ENCODE results near the gene NPHP4. TPM values are rescaled to one million over a fixed set of nuclear protein-coding genes. Genes with fewer than 3 reads are reported as not detected.

NPHP4 gene
- total RNA-seq, 2 donors from 2014 or later = 6.9 to 7.7 TPM

DNA sequence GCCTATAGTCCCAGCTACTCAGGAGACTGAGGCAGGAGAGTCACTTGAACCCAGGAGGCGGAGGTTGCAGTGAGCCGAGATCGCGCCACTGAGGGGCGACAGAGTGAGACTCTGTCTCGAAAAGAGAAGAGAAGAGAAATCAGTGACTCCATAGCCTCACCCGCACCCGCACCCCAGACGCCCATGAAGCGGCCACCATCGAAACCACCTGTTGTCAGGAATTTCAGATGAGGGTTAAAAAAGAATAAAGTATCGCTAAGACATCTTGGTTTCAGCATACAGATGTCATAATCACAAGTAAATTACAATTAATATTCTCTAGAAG is 47.4 kb downstream of the NPHP4 start:
- intact Hi-C loops (cut with DNase I) = no loop called here
- DNase-seq (ENCODE audit: low spot score) = no peak

DNA sequence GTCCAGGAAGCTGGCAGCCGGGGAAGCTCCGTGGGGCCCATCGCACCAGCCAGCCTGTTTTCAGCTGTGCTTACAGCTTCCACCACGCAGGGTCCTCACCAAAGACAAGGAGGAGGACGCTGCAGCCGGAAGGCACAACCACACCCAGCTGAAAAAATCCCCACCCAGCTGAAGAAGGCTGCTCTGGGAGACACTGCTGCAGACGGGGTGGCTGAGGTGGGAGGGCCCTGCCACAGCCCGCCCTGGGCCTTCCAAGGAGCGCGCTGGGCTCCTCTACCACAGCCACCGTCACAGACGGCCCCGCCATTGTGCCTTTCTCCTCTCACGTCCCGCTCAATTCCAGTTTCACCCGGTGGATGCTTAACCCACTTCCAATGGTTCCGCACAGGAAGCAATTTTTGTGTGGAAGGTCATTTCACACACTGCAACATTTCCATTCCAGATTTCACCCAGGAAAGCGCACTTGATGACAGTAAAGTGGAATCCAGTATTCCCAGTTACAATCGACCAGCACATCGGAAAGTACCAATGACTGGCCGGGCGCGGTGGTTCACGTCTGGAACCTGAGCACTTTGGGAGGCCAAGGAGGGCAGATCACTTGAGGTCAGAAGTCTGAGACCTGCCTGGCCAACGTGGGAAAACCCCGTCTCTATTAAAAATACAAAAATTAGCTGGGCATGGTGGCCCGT is 47.9 kb downstream of the NPHP4 start:
- no peak for DNase-seq (ENCODE audit: low spot score)
- intact Hi-C loops (cut with DNase I) = no loop called here

DNA sequence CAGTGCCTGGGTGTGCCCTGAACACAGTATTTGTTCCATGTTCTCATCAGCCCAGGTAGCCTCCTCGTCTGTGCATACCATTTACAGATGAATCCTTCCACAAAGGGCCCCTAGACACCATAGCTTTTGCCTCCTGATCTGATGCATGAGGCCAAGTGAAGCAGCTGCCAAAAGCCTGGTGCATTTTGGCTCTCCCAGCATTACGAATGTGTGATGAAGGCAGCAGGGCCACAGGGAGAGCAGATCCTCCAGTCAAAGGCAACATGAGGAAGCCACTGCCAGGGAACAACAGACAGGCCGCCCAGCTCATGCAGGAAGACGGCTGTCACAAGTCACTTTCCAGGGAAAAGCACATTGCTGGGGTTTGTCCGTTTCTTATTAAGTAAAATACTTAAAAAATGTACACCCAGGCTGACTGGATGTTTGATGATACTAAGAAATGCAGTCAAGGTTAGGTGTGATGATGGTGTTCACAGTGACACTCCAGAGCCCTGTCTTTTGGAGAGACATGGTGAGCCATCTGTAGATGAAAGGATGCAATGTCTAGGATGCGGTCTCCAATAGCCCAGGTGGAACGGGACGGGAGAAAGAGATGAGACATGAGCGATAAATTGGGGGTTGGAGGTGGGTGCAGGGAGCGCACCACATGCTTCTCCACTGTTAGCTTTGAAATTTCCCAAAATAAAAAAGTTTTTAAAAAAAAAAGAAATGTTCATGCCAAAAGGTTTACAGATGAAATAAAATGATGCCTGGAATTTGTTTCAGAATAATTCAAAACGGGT is 48.7 kb downstream of the NPHP4 start:
- intact Hi-C loops (cut with DNase I) = no loop called here

DNA sequence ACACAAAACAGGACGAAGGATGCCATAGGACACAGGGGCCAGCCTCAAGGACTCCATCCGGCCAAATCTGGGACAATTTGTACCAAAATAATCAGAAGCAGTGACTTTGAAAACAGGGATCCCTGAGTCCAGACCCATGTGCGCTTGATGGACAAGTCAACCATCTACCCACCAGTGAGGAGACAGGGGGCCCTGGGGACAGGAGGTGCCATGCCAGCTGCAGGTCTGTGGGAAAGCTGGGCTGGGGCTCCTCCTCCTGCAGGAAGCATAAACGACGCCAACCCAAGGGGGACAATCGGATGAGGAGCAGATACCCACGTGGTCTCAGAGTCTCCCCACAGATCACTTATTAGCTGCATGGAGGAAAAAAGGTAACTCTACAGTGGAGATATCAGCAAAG is 50.6 kb downstream of the NPHP4 start:
- intact Hi-C loops (cut with DNase I) = no loop called here
- no peak for DNase-seq (ENCODE audit: low spot score)

More for the DNA sequence above, 48.7 kb downstream of the NPHP4 start:
- DNase-seq (ENCODE audit: low spot score) = no peak

DNA sequence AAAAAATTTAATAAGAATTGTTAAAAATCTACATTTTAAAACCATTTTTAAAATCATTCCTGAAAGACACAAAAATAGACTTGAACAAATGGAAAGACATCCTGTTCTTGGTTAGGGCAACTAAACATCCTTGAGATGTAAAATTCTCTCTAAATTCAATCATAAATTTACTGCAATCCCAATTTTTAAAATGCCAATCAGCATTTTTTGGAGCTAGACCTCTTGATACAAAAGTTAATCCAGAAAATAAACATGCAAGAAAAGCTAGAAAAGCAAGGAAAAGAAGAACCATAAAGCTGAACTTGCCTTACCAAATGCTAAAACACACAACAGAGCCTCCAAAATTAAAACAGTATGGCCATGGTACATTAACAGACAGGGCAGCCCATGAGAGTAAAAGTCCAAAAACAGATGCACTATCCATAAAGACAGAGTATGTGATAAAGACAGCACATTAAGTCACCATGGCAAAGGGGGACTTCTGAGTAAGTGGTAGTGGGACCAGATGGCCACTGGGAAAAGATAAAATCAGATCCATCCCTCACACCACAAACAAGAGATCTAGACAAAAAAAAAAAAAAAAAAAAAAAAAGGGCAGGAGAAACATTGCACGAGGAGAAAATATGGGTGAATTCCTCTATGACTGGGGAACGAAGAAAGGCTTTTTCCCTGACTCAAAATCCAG is 51.4 kb downstream of the NPHP4 start:
- intact Hi-C loops (cut with DNase I) = no loop called here

DNA sequence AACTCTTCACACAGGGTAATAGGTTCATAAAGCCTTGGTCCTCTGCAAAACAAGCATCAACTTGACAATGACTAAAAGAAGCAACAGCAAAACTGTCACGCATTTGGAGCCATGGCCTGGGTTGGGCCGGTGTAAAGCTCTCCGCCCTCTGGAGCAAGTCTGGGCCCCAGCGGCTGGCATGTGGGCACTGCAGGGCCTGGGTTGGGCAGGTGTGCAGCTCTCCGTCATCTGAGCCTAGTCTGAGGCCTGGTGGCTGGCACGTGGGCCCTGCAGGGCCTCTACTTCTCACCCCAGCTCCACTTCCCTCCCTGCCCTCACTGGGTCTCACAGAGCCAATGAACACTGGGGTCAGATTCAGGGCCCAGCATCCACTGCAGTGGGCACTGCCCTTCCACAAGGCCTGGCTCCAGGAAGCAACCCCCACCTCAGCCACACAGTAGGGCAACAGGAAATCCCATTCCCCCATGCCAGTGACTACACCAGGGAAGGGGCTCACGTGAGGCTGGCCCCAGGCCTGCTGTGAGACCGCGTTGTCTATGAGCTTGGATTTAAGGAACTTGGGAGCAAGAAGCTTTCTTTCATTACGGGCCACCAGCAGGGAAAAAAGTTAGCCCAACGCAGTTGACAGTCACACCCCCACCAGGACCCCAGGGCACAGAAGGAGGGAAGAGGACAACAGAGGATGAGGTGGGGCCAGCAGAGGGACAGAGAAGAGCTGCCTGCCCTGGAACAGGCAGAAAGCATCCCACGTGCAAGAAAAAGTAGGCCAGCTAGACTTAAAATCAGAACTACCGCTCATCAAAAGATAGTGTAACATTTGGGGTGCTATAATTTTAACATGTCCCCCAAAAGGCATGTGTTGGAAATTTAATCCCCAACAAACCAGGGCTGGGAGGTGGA is 52.7 kb downstream of the NPHP4 start:
- no peak for DNase-seq (ENCODE audit: low spot score)
- intact Hi-C loops (cut with DNase I) = no loop called here

More for the DNA sequence above, 51.4 kb downstream of the NPHP4 start:
- DNase-seq (ENCODE audit: low spot score) = no peak

DNA sequence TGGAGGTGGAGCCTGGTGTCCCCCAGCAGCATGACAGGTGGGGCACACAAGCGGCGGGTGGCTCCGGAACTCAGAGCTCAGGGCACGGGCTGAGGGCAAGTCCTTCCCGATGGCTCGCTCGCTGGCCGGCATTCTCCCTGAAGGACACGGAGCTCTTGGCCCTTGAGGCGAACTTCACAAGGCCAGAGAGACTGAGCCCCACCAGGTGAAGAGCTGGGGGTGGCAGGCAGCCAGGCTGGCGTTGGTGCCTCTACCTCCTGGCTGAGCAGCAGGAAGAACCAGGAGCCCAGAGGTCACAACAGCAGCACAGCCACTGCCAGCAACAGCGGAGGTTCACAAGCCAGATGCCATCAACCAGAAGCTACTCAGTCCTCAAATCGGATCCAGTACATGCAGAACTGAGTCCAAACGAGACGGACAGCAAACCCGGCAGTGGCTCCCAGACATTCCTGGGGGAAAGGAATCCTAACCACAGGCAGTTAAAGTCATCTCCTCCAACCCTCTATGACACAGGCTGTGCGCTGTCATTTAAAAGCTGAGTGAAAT is 54.1 kb downstream of the NPHP4 start:
- intact Hi-C loops (cut with DNase I) = no loop called here
- DNase-seq (ENCODE audit: low spot score) = peak; percentile 78

DNA sequence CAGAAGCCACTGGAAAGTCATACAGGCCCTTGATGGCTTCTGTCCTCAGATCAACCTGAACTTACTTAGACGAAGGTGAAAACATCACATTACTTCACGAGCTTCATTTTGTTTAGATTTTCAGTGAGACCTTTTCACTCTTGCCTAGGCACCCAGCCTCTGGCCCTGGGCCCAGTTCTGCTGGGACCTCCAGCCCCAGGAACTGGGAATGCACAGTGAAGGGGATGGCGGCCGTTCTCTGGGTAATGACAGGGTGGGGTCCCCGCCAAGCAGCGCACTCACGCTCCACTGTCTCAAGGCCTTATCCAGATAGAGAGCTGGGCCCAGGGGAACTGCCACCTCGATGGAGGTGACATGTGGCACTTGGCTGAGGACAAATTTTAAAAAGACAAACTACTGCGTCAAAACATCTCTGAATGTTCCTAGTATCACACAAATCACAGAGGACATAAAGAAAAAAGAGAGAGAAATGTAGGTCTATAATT is 54.8 kb downstream of the NPHP4 start:
- intact Hi-C loops (cut with DNase I) = no loop called here
- DNase-seq (ENCODE audit: low spot score) = no peak

DNA sequence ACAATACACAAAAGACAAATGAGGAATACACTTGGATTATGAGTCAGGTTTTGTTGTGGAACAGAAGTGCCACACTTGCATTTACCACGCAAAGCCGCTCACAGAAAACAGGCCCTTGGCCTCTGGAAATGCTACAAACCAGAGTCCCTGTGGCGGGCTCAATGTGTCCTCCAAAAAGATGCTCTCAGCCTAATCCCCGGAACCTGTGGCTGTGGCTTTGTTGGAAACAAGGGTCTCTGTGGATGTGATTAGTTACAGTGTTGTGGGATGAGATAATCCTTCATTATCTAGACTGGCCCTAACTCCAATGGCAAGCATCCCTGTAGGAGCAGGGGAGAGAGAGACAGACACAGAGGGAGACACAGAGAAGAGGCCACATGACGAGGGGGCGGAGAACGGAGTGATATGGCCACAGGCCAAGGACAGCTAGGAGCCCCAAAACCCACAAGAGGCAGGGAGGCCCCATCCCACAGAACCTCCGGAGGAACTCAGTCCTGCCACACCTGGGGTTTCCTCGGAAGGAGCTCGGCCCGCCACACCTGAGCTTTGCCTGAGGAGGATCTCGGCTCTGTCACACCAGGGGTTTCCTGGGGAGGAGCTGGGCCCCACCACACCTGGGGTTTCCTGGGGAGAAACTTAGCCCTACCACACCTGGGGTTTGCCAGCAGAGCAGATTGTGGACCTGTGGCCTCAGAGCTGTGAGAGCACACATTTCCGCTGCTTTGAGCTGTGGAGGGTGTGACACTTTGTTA is 55.4 kb downstream of the NPHP4 start:
- intact Hi-C loops (cut with DNase I) = no loop called here
- peak; percentile 60 for DNase-seq (ENCODE audit: low spot score)

DNA sequence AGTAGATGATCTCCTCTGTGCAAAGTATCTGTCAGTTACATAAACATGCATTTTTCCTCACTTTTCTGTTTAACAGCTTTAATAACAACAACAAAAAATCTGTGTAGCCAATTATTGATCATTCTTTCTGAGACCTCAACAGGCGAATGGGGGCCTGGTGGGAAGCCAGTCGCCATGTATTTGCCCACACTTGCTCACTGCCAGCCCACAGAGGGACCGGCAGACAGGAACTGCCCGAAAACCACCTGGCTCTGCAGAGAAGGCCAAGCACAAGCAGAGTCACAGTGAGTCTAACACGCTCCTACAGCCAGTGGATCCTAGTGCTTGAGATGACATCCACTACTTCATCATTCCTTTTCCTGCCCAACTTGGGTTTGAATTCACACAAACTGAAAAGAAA is 56.1 kb downstream of the NPHP4 start:
- intact Hi-C loops (cut with DNase I) = no loop called here
- no peak for DNase-seq (ENCODE audit: low spot score)

DNA sequence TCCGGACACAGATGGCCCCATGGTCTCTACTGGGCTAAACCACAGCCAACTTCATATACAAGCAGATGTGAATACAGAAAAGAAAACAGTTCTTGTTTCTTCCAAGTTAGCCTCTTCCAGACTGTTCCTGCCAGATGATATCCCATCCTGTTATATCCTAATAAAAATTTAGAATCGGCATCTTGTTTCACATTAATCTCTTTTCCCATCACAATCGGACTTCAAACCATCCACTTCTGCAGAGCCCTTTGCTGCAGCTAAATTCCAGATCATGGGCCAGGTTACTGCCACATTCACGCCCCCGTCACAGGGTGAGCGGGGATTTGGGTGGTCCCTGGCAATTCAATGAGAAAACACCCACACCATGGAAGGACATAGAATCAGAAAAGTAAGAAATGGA is 57.2 kb downstream of the NPHP4 start:
- intact Hi-C loops (cut with DNase I) = no loop called here
- DNase-seq (ENCODE audit: low spot score) = no peak

DNA sequence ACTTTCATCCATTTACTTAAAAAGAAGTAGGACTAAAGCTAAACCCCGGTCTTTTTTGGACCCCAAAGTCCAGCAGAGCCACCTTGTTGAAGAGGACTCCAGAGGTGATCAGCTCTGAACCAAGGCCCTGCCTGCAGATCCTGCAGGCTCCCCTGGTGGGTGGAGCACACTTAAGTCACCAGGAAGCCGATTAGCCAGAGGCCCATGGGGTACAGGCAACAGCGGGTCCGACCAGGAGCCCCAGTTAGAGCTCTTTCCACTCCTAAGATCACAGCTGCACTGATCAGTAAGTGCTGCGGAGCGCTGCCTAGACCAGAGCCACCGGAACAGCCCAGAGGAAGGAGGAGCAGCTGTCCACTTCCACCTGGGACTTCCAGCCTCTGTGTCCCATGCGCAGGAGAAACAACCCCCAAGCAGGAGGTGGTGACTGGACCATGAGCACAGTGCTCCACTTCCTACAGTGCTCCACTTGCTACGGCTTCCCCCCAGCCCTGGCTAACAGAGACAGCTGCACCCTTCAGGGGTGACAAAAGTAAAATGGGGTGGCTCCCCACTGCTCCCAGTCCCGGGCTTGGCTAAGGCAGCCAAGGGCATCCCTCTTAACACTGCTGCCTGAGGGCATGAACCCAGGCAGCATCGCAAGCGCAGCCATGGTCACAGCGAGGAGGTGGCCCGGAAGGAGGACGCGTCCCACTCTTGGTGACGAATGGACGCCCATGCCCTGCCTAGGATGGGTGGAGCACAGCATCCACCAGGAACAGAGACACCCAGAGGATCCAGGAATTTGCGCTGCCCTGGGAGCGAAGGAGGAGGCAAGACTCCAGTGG is 58.0 kb downstream of the NPHP4 start:
- intact Hi-C loops (cut with DNase I) = no loop called here
- peak; percentile 68 for DNase-seq (ENCODE audit: low spot score)

DNA sequence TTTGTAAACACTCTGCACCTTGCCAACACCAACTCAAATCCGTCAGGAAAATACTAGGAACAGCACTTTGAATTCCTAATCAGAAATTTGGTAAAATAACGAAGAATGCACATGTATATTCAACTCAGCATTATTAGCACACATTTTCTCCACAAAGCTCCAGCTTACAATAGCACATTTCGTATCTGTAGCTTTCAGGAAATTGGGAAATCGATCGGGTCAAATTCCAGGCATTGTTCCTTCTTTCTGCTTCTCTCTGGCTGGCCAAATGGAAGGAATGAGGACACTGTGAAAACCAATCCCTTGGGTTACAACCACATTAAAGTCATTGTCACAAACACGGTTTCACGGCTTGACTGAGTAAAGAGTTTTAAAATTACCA is 58.6 kb downstream of the NPHP4 start:
- DNase-seq (ENCODE audit: low spot score) = no peak
- intact Hi-C loops (cut with DNase I) = no loop called here

DNA sequence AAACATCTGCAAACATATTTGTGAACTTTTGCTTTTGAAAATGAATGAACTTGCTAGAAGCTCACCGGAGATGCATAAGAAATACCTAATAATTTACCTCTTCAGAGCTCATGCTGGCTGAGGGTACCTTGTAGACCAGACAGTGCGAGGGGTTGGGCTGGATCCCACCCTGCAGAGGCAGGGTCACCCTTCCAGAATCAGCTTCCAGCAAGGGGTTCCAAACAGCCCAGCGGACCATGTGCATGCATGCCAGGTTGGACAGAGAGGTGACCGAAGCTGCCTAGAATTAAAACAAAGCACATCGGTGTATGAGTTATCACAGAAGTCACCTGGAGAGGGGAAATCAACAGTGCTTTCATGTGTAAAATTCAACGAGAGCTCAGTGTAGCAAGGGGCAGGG is 59.2 kb downstream of the NPHP4 start:
- intact Hi-C loops (cut with DNase I) = no loop called here
- peak; percentile 71 for DNase-seq (ENCODE audit: low spot score)

DNA sequence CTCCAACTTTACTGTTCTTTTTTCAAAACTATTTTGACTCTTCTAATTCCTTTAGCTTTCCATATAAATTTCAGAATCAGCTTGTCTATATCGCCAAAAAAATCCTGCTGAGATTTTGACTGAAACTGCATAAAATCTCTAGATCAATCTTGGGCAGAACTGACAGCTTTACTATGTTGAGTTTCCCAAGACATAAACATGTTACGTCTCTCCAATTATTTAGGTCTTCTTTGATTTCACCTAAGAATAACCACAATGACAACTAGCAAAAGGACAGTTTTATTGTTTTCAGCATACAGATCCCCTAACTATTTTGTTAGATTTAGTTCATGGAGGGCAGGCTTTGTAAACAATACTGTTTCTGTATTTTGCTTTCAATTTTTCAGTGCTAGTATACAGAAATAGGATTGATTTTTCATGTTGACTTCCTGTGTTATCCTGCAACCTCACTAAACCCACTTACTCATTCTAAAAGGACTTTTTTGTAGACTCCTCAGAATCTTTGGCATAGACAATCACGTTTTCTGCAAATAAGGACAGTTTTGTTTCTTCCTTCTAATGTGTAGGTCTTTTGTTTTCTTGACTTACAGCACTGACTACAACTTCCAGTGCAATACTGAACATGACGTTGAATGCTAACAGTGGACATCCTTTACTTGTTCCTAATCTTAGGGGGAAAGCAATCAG is 63.4 kb downstream of the NPHP4 start:
- intact Hi-C loops (cut with DNase I) = no loop called here

DNA sequence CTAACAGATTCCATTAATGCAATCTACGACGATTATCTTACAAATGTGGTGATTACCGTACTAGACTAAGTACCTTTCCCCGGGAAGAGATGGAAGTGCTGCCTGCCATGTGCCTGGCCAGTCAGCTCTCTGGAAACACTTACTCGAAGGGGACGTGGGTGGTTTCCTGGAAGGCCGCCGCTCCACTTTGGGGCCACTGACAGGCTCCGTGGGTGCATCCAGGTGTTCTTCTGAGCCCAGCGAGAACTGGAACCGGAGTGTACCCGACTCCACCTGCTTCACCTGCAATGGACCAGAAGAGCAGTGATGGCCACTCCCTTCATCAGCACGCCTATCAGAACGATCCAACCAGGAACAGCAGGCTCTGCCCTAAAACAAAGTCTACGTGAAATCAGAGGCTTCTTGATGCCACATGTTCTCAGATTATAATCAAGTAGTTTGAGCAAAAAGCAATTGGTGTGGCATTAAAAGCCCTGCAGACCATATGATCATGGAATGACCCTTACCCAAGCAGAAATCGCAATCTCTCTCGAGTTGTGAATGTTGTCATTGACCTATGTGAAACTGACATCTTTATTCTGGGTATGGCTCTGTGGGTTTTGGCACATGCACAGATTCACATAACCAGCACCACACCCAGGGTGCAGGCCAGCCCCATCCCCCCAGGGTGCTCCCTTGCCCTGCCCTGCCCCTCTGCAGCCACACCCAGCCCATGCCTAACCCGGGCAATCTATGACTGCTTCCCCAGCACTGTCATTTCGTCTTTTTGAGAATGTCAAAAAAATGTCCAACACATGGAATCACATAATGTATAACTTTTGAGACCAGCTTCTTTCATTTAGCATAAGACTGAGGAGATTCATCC is 64.5 kb downstream of the NPHP4 start:
- no peak for DNase-seq (ENCODE audit: low spot score)
- intact Hi-C loops (cut with DNase I) = no loop called here

More for the DNA sequence above, 63.4 kb downstream of the NPHP4 start:
- DNase-seq (ENCODE audit: low spot score) = no peak

Measured in posterior vena cava (tissue), 2 donors.